Panc1 (cell line): ENCODE measurements around the gene EMC8. TPM values are rescaled to one million over a fixed set of nuclear protein-coding genes. Genes with fewer than 3 reads are reported as not detected.

Source experiments
- ATAC-seq: fragments of 200-7000 bp; cut with Tn5 transposase; 2 replicates; pipeline ENCODE4 v1.9.1; 2020; ENCODE audit warnings: mild to moderate bottlenecking, moderate library complexity
- BruUV-seq: library from RNA; stranded (reverse); fragments of 400-500 nt; replicated peaks from 2 replicates; lab custom pipeline; 2021; lab: Mats Ljungman, UMichigan
- CTCF ChIA-PET: fragments of 300-600 bp; sonication (Branson Sonifier 250); formaldehyde crosslinking; loops from one replicate; lab custom pipeline; 2022; ENCODE audit warnings: antibody characterized with exemption; lab: Charles Lee
- POLR2A ChIA-PET: fragments of 300-600 bp; sonication (Branson Sonifier 250); formaldehyde crosslinking; loops from one replicate; lab custom pipeline; 2022; ENCODE audit warnings: antibody characterized with exemption; lab: Charles Lee
- DNase-seq: peaks from one replicate; pipeline ENCODE4 v3.0.0-alpha.2; 2010; ENCODE audit warnings: low read depth, low spot score
- H3K27ac ChIP-seq: 2 replicates; pipeline ENCODE4 v1.5.1; 2011; ENCODE audit warnings: mild to moderate bottlenecking, low read length, inconsistent platforms
- H3K27me3 ChIP-seq: fragments of 200-500 bp; sonication (Bioruptor generic); 2 replicates; pipeline ENCODE4 v1.6.0; 2014; ENCODE audit warnings: low read length, inconsistent platforms; ENCODE audit not compliant: control insufficient read depth, insufficient read depth
- H3K36me3 ChIP-seq: fragments of 200-500 bp; sonication (Bioruptor generic); 2 replicates; pipeline ENCODE4 v1.5.1; 2014; ENCODE audit warnings: inconsistent platforms, mild to moderate bottlenecking, low read length, moderate library complexity; ENCODE audit not compliant: control insufficient read depth, insufficient read depth
- H3K4me1 ChIP-seq: 2 replicates; pipeline ENCODE4 v1.5.1; 2011; ENCODE audit warnings: inconsistent platforms, mild to moderate bottlenecking, low read length, moderate library complexity; ENCODE audit not compliant: control insufficient read depth, insufficient read depth
- H3K4me3 ChIP-seq, 2 experiments: 2 replicates each; pipeline ENCODE4 v1.5.1; 2011 to 2012; ENCODE audit warnings: low read depth in 2 of 2, low read length in 2 of 2, mild to moderate bottlenecking in 2 of 2, inconsistent platforms in 1 of 2, moderate library complexity in 1 of 2
- H3K9me3 ChIP-seq: fragments of 200-500 bp; sonication (Bioruptor generic); 2 replicates; pipeline ENCODE4 v1.5.1; 2014; ENCODE audit warnings: low read depth, mild to moderate bottlenecking, inconsistent platforms, low read length, moderate library complexity; ENCODE audit not compliant: control insufficient read depth, insufficient read depth
- CTCF ChIP-seq: fragments of 450-650 bp; IDR thresholded peaks from 2 replicates; pipeline ENCODE4 v1.5.1; 2017; ENCODE audit warnings: mild to moderate bottlenecking
- POLR2AphosphoS5 ChIP-seq: IDR thresholded peaks from 2 replicates; pipeline ENCODE4 v1.6.1; 2012; ENCODE audit warnings: mild to moderate bottlenecking, low read depth, low read length, moderate library complexity
- SIN3A ChIP-seq: IDR thresholded peaks from 2 replicates; pipeline ENCODE4 v1.6.1; 2012; ENCODE audit warnings: low read depth, mild to moderate bottlenecking, low read length, moderate library complexity, borderline replicate concordance; ENCODE audit not compliant: insufficient read depth
- TCF7L2 ChIP-seq: IDR thresholded peaks from 2 replicates; pipeline ENCODE4 v1.6.1; 2011; ENCODE audit warnings: mild to moderate bottlenecking, low read depth, low read length, inconsistent platforms
- in situ Hi-C: cut with HindIII; loops from 2 replicates; pipeline ENCODE4 v1.10.0; 2016; ENCODE audit warnings: low sequenced_read_pairs, low pct_unique_long_range_greater_than_20kb
- intact Hi-C: fragments of 100-400 bp; cut with micrococcal nuclease; formaldehyde crosslinking; loops from one replicate; pipeline ENCODE4 v1.10.0; 2022; ENCODE audit not compliant: unreplicated experiment
- total RNA-seq: library from RNA; stranded (reverse); gene quantifications from one replicate; pipeline ENCODE4 v1.2.1, GENCODE V29; 2021; ENCODE audit not compliant: unreplicated experiment
- TF ChIP-seq, protein P1 (sequence below), 2 experiments: IDR thresholded peaks; 2 replicates each; pipeline ENCODE4 v1.6.1; 2011 to 2012; ENCODE audit warnings: low read depth in 2 of 2, control low read depth in 1 of 2, low read length in 1 of 2, mild to moderate bottlenecking in 1 of 2, moderate library complexity in 1 of 2; ENCODE audit not compliant: insufficient read depth in 1 of 2

The EMC8 gene
- total RNA-seq, 1 experiment from 2014 or later: 39.1 TPM

GRCh38 chr16:85755929-85756768 lies 43.2 kb downstream of the EMC8 start:
- CTCF ChIA-PET: interaction anchor here (0.6 kb wide), 1 partner anchor 253 kb away, joined by 3 read pairs; no protein-coding TSS in a partner anchor
- in situ Hi-C loops: no loop called here
- no TSS peak for BruUV-seq
- no peaks in the 10 kb centered on the region for H3K36me3 ChIP-seq
- intact Hi-C loops: no loop called here
- DNase-seq: no peak
- POLR2A ChIA-PET: no interaction called here
- H3K27me3 ChIP-seq: no peaks in the 10 kb centered on the region
- H3K4me1 ChIP-seq: peaks cover 3% of the 10 kb centered on the region; the same call in 1 of the 2 replicates
- ATAC-seq: no peak
- H3K9me3 ChIP-seq: no peaks in the 10 kb centered on the region
- no peak for TF ChIP-seq SIN3A
- no peak for TF ChIP-seq POLR2AphosphoS5
- TF ChIP-seq CTCF: no peak
- TF ChIP-seq, protein P1, sequence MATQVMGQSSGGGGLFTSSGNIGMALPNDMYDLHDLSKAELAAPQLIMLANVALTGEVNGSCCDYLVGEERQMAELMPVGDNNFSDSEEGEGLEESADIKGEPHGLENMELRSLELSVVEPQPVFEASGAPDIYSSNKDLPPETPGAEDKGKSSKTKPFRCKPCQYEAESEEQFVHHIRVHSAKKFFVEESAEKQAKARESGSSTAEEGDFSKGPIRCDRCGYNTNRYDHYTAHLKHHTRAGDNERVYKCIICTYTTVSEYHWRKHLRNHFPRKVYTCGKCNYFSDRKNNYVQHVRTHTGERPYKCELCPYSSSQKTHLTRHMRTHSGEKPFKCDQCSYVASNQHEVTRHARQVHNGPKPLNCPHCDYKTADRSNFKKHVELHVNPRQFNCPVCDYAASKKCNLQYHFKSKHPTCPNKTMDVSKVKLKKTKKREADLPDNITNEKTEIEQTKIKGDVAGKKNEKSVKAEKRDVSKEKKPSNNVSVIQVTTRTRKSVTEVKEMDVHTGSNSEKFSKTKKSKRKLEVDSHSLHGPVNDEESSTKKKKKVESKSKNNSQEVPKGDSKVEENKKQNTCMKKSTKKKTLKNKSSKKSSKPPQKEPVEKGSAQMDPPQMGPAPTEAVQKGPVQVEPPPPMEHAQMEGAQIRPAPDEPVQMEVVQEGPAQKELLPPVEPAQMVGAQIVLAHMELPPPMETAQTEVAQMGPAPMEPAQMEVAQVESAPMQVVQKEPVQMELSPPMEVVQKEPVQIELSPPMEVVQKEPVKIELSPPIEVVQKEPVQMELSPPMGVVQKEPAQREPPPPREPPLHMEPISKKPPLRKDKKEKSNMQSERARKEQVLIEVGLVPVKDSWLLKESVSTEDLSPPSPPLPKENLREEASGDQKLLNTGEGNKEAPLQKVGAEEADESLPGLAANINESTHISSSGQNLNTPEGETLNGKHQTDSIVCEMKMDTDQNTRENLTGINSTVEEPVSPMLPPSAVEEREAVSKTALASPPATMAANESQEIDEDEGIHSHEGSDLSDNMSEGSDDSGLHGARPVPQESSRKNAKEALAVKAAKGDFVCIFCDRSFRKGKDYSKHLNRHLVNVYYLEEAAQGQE (IDR thresholded peaks at IDR 0.05; ENCODE audit: insufficient read depth in 1 of 2, low read depth in 2 of 2, low read length in 1 of 2): no peak
- no peak for TF ChIP-seq TCF7L2
- H3K27ac ChIP-seq: no peak overlapping the region
- no peak overlapping the region for H3K4me3 ChIP-seq

DNA sequence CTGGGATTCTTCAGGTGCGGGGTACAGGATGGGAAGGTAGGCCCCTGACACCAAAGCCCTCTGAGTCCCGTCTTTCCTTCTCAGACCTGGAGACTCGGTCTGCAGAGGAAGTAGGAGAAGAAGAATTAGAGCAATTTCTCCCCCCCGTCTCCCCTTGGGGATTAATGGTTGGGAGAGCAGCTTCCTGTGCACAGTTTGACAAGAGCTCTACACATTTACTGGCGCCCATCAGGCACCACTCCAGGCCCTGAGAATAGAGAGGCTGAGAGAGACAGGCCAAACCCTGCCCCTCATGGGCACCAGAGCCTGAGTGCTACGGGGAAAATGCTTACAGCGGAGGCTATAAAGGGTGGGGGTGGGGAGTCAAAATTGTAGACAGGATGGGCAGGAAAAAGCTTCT lies 44.9 kb downstream of the EMC8 start:
- Histone ChIP-seq H3K9me3 (no peaks in the 10 kb centered on the region), H3K4me3 (no peak overlapping the region), H3K36me3 (peaks cover 2% of the 10 kb centered on the region; the same call in 1 of the 2 replicates), H3K27ac (no peak overlapping the region), H3K4me1 (peaks cover 3% of the 10 kb centered on the region; the same call in 1 of the 2 replicates), H3K27me3 (no peaks in the 10 kb centered on the region)
- intact Hi-C loops: no loop called here
- DNase-seq: no peak
- ChIA-PET POLR2A (no interaction called here), CTCF (no interaction called here)
- TF ChIP-seq, protein P1 (IDR thresholded peaks at IDR 0.05; ENCODE audit: insufficient read depth in 1 of 2, low read depth in 2 of 2, low read length in 1 of 2): no peak
- no peak for TF ChIP-seq CTCF
- TF ChIP-seq SIN3A: no peak
- no peak for TF ChIP-seq POLR2AphosphoS5
- TF ChIP-seq TCF7L2: no peak
- BruUV-seq: no TSS peak
- no peak for ATAC-seq
- in situ Hi-C loops: no loop called here
